KMS-11 (cell line): Measurements from ENCODE around the gene PTPN1.

Source experiments
- H2AFZ ChIP-seq: fragments of 200-600 bp; sonication (generic); 2 replicates; pipeline ENCODE4 v1.6.1; 2016; ENCODE audit warnings: antibody characterized with exemption, mixed run types, low read depth
- H3K27ac ChIP-seq: fragments of 200-600 bp; sonication (generic); 2 replicates; pipeline ENCODE4 v1.6.1; 2016; ENCODE audit warnings: mild to moderate bottlenecking, mixed run types
- H3K27me3 ChIP-seq: fragments of 200-600 bp; sonication (generic); 2 replicates; pipeline ENCODE4 v1.6.1; 2017; ENCODE audit warnings: mild to moderate bottlenecking, low read depth, mixed run types, moderate library complexity; ENCODE audit not compliant: insufficient read depth
- H3K36me3 ChIP-seq: fragments of 200-600 bp; sonication (generic); 2 replicates; pipeline ENCODE4 v1.6.1; 2017; ENCODE audit warnings: mild to moderate bottlenecking, mixed run types; ENCODE audit not compliant: insufficient read depth
- H3K4me1 ChIP-seq: fragments of 200-600 bp; sonication (generic); 2 replicates; pipeline ENCODE4 v1.6.1; 2016; ENCODE audit warnings: mild to moderate bottlenecking, low read depth, mixed run types; ENCODE audit not compliant: poor library complexity, severe bottlenecking
- H3K4me2 ChIP-seq: fragments of 200-600 bp; sonication (generic); 2 replicates; pipeline ENCODE4 v1.7.0; 2016; ENCODE audit warnings: mild to moderate bottlenecking, mixed run types
- H3K4me3 ChIP-seq: fragments of 200-600 bp; sonication (generic); IDR thresholded peaks from 2 replicates; pipeline ENCODE4 v1.6.1; 2017; ENCODE audit warnings: low read depth, low read length, mixed read lengths; ENCODE audit not compliant: insufficient read depth
- H3K79me2 ChIP-seq: fragments of 200-600 bp; sonication (generic); 2 replicates; pipeline ENCODE4 v1.6.1; 2016; ENCODE audit warnings: low read depth, mixed run types; ENCODE audit not compliant: insufficient read depth
- H3K9ac ChIP-seq: fragments of 200-600 bp; sonication (generic); 2 replicates; pipeline ENCODE4 v1.6.1; 2016; ENCODE audit warnings: mild to moderate bottlenecking, mixed run types
- H4K20me1 ChIP-seq: fragments of 200-600 bp; sonication (generic); 2 replicates; pipeline ENCODE4 v1.6.1; 2016; ENCODE audit warnings: mild to moderate bottlenecking, mixed run types; ENCODE audit not compliant: insufficient read depth
- TF ChIP-seq, protein P1 (sequence below): fragments of 200-600 bp; sonication (generic); conservative IDR thresholded peaks from 2 replicates; pipeline ENCODE4 v1.6.1; 2017; ENCODE audit warnings: low read depth, mild to moderate bottlenecking, antibody characterized with exemption, low read length, moderate library complexity, mixed read lengths

PTPN1 gene

DNA sequence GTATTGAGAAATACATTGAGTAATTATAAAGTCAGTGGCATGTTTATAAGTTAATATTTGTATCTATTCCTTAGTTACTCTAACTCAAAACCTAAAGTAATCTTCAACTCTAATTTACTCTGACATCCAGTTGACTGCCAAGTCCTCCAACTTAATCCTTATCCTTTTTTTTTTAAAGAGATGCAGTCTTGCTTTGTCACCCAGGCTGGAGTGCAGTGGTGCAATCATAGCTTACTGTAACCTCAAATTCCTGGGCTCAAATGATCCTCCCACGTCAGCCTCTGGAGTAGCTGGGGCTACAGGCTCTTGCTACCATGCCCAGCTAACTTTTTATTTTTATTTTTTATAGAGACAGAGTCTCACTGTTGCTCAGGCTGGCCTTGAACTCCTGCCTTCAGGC lies 24.4 kb downstream of the PTPN1 start:
- Histone ChIP-seq H3K4me3 (no peak overlapping the region), H4K20me1 (no peaks in the 10 kb centered on the region), H3K4me2 (no peak overlapping the region), H3K9ac (no peak overlapping the region), H3K36me3 (no peaks in the 10 kb centered on the region), H2AFZ (no peak overlapping the region), H3K27ac (no peak overlapping the region), H3K27me3 (no peaks in the 10 kb centered on the region), H3K4me1 (no peaks in the 10 kb centered on the region), H3K79me2 (peaks cover 21% of the 10 kb centered on the region; the same call in 1 of the 2 replicates)
- TF ChIP-seq, protein P1, sequence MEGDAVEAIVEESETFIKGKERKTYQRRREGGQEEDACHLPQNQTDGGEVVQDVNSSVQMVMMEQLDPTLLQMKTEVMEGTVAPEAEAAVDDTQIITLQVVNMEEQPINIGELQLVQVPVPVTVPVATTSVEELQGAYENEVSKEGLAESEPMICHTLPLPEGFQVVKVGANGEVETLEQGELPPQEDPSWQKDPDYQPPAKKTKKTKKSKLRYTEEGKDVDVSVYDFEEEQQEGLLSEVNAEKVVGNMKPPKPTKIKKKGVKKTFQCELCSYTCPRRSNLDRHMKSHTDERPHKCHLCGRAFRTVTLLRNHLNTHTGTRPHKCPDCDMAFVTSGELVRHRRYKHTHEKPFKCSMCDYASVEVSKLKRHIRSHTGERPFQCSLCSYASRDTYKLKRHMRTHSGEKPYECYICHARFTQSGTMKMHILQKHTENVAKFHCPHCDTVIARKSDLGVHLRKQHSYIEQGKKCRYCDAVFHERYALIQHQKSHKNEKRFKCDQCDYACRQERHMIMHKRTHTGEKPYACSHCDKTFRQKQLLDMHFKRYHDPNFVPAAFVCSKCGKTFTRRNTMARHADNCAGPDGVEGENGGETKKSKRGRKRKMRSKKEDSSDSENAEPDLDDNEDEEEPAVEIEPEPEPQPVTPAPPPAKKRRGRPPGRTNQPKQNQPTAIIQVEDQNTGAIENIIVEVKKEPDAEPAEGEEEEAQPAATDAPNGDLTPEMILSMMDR = no peak

DNA sequence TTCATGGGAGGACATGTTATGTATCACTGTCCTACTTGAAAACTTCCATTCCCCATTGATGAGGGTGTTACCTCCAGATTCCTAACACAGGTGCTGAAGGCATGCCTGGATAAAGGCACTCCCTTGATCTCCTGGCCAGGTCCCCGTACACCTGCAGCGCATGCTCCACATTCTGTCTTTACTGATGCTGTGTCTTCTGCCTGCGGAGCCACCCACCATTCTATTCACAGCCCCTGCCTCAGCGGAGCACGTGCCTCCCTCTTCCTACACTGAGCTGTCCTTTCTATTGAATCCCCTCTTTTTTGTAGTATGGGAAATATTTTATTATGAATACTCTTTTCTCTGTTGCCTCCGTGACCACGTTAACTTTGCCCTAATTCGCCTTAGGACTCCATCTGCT lies 25.0 kb downstream of the PTPN1 start:
- Histone ChIP-seq H3K79me2 (peaks cover 24% of the 10 kb centered on the region; the same call in 1 of the 2 replicates), H4K20me1 (no peaks in the 10 kb centered on the region), H3K9ac (no peak overlapping the region), H3K4me3 (no peak overlapping the region), H3K36me3 (no peaks in the 10 kb centered on the region), H2AFZ (no peak overlapping the region), H3K27me3 (no peaks in the 10 kb centered on the region), H3K27ac (no peak overlapping the region), H3K4me2 (no peak overlapping the region), H3K4me1 (no peaks in the 10 kb centered on the region)
- TF ChIP-seq, protein P1 = no peak

DNA sequence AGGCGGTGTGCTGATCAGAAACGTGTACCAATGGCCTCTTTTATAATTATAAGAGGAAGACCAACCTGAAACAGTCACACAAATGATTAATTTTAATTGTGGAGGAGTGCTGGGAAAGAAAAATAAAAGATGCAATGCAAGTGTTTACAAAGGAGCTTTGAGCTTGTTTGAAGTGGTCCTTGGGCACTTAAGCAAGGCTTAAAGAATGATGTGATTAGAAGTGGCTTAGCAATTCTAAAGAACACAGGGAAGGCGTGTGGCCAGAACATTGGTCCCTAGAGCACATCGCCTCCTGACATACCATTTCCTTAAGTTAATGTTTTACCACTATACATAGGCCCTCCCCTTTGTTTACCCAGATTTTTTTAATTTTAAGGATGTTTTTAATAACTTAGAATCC lies 26.1 kb downstream of the PTPN1 start:
- Histone ChIP-seq H3K4me3 (no peak overlapping the region), H3K4me1 (no peaks in the 10 kb centered on the region), H2AFZ (no peak overlapping the region), H3K27me3 (no peaks in the 10 kb centered on the region), H3K9ac (no peak overlapping the region), H3K27ac (no peak overlapping the region), H3K79me2 (peaks cover 24% of the 10 kb centered on the region; the same call in 1 of the 2 replicates), H3K4me2 (no peak overlapping the region), H4K20me1 (no peaks in the 10 kb centered on the region), H3K36me3 (no peaks in the 10 kb centered on the region)
- TF ChIP-seq, protein P1 = no peak

DNA sequence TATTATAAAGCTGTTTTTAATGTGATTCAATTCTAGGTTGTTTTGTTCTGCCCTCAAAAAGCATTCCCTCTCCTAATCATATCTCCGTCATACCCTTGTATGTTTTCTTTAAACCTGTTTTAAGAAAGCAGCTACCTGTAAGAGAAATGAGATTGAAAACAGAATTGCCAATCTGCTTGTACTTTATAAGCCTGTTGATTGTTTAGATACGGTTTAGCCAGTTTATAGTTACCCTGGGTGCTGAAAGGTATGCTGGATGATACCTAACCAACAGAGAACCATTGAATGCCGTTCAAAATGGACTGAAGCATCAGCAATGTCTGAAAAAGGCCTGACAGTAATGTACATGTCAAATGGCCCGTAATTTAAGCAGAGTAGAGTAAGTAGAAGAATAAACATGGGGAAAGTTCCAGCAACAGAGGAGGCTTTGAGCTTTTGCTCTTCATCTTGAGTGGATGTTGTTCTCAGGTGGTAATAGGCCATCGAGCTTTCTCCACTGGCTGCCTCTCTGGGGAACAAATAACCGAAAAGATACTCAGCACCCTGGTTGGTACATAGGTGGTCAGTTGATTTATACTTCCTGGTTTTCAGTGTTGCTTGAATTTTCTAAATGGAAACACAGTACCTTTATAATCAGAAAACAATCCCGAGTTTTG lies 27.5 kb downstream of the PTPN1 start:
- no peak overlapping the region for H3K9ac ChIP-seq
- no peaks in the 10 kb centered on the region for H3K27me3 ChIP-seq
- H3K4me1 ChIP-seq = no peaks in the 10 kb centered on the region
- no peak overlapping the region for H3K4me2 ChIP-seq
- H3K4me3 ChIP-seq = no peak overlapping the region
- TF ChIP-seq, protein P1 = no peak
- H3K36me3 ChIP-seq = no peaks in the 10 kb centered on the region
- H4K20me1 ChIP-seq = no peaks in the 10 kb centered on the region
- peaks cover 20% of the 10 kb centered on the region; the same call in 1 of the 2 replicates for H3K79me2 ChIP-seq
- no peak overlapping the region for H3K27ac ChIP-seq
- no peak overlapping the region for H2AFZ ChIP-seq
